GM21528 (cell line): Measurements from ENCODE around the gene KIAA0319L.
"Not testable (repeated sequence)": the region's sequence is repeated elsewhere in the genome, so short reads cannot be mapped to it uniquely, and the experiment has no call there.

Source experiments
- ATAC-seq: cut with Tn5 transposase; IDR thresholded peaks from one replicate; pipeline ENCODE4 v1.9.1; 2021; ENCODE audit warnings: mild to moderate bottlenecking, moderate library complexity; ENCODE audit not compliant: unreplicated experiment, low FRiP score

Gene KIAA0319L

DNA sequence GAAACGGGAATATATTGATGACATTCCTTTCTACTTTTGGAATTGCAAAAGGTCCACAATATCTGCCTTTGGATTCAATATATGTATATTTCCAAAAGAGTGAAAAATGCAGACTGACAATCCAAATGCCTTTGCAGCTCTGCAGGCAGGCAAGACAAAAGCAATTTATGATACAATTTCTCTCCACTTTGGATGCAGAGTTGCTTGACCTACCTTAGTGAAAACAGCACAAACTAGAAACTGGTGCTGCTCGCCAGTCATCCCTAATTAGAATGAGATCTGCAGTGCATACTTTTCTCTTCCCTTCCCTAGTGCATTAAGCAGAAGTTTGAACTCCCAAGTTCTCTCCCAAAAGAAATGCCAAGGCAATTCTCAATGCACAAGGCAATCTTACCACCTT lies 56.8 kb downstream of the KIAA0319L start:
- no peak for ATAC-seq

DNA sequence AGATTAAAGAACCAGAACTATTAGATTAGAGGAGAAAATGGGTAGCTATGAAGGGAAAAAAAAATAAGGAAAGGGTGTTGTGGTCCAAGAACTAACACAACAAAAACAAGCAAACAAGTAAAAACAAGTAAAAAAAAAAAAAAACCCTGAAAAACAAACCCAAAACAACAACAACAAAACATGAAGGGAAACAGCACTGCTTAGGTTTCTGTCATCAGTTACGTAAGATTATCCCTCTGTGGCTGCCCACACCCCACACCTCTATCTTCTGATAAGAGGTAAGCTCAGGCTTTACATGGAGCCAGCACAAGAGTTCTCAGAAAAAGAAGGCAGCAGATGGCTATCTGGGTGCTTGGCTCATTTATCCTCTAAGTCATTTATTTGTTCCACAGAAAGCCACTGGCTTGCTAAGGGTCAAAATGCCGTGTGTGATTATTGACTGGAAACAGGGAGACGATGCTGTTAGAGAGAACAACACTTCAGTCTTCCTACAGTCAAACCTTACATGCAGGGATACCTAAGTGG lies 57.5 kb downstream of the KIAA0319L start:
- no peak for ATAC-seq

DNA sequence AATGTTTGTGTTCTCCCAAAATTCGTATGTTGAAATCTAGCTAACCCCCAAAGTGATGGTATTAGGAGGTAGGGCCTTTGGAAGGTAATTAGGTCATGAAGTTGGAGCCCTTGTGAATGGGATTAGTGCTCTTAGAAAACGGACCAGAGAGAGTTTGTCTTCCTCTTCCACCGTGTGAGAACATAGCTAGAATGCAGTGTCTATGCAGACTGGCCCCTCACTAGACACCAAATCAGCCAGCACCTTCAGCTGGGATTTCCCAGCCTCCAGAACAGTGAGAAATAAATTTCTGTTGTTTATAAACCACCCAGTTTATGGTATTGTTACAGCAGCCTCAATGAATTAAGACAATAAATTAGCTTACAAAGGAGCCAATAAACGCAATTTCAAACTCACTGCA lies 58.0 kb downstream of the KIAA0319L start:
- ATAC-seq = no peak

DNA sequence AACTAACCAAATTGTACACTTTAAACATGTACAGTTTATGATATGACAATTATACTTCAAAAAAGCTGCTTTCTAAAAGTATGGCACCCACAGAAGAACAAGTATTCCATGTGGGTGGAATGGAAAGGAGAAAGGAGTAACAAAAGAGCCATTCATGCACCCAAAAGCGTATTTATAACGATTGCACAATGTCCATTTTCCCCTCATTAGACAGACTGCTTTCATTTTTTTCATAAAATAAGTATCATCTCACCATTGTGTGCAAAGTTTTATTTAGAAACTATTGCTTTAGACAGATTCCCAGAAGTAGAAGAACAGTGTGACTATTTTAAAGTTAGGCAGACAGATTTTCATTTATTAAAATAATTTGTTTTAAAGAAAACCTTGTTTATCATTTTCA lies 59.6 kb downstream of the KIAA0319L start:
- ATAC-seq = no peak

DNA sequence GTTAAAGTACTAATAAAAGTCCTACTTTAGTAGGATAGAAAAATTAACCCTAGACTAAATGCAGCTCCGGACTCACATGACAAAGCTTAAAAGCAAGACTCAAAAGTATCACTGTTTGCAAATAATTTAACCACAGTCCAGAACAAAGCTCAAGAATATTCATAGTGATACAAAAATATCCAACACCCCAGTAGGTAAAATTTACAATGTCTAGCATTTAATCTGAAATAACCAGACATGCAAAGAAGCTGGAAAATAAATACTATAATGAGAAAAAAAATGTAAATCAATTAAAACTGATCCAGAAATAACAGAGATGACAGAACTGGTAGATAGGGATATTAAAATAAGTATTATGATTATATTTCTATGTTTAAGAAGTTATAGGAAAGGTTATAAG lies 67.0 kb downstream of the KIAA0319L start:
- ATAC-seq = no peak

DNA sequence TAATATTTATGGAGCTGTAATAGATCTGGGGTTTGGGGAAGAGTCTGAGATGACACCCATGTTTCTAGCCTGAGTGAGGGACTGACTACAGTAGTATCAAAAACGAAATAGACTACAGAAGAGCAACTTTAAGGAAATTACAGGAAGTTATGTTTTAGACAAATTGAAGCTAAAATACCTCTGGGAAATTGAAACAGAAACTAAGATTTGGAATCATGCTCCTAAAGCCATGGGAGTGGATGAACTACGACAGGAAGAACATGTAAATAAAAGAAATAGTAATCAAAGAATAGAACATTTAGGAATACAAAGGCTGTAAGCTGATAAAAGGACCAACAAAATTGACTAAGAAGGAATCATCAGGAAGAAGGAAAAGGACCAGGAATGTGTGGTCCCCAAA lies 68.9 kb downstream of the KIAA0319L start:
- no peak for ATAC-seq

DNA sequence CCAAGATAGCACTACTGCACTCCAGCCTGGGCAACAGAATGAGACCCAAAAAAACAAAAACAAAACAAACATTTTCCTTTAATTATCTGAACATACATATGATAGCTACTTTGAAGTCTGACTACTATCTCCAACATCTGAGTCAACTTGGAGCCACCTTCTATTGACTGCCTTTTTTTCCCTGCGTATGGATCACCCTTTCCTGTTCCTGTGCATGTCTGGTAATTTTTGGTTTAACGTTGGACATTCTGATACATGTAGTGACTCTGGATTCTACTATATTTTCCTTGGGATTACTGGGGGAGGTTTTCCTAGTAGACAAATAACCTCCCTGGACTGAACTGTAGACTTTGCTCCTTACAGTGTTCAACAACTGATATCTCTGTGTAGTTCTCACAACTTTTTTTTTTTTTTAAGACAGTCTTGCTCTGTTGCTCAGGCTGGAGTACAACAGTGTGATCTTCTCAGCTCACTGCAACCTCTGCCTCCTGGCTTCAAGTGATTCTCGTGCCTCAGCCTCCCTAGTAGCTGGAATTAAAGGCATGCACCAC lies 70.3 kb downstream of the KIAA0319L start:
- no peak for ATAC-seq

DNA sequence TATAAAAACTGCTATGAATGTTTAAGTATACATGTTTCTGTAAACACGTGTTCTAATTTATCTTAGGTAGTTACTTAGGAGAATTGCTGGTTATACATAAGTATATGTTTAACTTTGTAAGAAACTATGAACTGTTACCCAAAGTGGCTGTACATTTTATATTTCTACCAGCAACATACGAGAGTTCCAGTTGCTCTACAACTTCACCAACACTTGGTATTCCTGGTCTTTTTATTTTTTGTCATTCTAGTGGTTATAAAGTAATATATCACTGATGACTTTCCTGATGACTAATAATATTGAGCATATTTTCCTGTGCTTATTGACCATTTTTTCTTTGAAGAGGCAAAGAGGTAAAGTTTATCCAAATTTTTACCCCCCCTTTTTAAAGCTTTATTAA lies 76.0 kb downstream of the KIAA0319L start:
- ATAC-seq = no peak

DNA sequence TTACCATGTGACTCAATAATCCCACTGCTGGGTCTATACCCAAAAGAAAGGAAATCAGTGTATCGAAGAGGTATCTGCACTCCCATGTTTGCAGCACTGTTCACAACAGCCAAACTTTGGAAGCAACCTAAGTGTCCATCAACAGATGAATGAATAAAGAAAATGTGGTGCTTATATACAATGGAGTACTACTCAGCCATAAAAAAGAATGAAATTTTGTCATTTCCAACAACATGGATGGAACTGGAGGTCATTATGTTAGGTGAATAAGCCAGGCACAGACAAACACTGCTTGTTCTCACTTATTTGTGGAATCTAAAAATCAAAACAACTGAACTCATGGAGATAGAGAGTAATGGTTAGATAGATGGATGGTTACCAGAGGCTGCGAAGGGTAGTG lies 79.3 kb downstream of the KIAA0319L start:
- no peak for ATAC-seq

DNA sequence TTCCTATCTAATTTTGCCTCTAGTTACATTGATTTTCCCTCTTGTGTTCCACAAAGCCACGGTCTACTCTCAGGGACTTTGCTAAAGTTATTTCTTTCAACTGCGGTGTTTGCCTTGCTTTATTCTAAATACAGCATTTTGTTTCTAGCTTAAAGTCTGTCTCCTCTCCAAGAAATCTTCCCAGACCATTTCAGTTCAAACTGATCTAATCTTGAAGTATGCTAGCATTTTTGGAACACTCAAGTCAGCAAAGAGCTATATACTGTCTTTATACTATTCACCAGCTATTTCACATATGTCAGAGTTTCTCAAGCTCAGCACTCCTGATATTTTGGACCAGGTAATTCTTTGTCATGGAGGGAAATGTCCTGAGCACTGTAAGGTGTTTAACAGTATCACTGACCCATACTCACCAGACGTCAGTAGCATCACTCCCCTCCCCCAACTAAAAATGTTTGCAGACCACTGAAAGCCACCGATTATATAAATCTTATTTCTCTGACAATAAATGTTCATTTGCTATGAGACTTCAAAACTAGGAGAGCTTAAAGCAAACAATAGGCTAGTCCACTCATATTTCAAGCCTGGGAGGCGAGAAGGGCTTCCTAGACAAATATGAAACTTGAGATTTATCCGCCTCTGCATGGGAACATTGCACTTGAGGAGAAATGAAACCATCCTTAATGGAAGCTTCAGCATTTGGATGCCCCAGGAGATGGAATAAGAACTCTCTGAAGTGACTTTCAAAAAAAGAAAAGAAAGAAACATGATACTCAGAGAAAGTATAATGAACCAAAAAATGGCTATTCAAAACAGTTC lies 81.1 kb downstream of the KIAA0319L start:
- ATAC-seq = no peak

DNA sequence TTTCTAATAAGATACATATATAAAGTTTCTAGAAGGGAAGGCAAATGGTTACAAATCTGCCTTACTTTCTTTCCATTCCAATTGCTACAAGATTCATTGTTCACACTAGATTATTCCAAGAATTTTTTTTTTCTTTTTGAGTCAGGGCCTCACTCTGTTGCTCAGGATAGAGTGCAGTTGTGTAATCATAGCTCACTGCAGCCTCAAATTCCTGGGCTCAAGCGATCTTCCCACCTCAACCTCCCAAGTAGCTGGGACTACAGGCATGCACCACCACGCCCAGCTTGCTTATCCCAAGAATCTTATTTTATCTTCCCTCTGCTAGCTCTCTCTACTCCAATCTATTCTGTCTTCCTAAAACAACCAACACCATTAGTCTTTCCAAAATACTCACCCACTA lies 81.8 kb downstream of the KIAA0319L start:
- no peak for ATAC-seq

DNA sequence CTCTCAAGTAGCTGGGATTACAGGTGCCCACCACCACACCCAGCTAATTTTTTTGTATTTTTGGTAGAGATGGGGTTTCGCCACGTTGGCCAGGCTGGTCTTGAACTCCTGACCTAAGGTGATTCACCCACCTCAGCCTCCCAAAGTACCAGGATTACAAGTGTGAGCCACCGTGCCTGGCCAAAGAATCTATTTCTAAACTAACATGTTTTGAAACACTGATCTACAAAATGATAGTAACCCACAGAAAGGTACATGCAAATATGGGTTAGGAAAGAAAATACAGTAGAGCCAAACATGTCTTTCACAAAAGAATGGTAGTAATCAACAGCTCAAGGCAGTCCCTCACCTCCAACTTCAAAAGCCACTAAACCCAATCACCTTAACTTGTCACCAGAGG lies 84.0 kb downstream of the KIAA0319L start:
- ATAC-seq = not testable (repeated sequence)

DNA sequence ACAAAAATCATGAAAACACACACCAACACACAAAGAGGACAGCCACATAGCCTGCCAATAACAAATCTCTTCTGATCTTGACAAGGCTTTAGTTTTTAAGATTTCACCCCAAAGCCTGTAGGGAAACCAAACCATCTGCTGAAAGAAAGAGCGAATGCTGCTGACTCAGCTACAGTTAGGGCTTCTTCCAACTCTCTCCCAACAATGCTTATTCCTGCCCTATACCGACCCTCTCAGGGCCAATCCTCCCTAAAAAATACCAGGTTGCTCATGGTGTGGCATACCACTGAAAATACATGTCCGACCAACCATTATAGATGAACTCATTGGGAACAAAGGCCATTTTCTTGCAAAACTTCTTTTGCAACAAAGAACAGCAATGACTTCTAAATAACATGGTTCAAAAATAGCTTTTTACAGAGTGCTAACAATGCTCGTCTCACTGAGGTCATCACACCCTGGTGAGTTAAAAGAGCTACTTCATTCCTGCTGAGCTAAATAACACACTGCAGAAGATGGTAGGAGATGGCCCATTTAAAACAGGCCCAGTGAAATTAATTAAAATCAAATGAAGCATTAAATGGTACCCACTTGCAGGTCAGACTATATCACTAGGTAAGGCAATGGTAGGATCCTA lies 86.1 kb downstream of the KIAA0319L start:
- ATAC-seq = no peak

DNA sequence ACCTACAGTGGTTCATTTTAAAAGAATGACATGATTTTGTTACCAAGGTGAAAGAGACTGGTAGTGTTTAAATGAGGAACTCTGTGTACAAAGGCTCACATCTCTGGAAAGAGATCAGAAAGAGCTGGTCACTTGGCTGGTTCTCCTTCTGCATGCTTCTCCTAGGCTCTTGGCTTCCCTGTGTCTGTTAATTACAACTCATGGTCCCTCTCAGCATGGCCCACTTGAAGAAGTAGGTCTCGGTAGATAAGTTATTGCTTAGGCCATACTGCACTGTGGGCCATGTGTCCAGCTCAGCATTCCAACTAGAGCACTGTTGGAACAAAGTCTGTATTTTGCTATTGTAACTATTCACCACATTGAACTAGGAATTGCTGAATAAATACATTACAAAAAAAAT lies 91.1 kb downstream of the KIAA0319L start:
- ATAC-seq = no peak

DNA sequence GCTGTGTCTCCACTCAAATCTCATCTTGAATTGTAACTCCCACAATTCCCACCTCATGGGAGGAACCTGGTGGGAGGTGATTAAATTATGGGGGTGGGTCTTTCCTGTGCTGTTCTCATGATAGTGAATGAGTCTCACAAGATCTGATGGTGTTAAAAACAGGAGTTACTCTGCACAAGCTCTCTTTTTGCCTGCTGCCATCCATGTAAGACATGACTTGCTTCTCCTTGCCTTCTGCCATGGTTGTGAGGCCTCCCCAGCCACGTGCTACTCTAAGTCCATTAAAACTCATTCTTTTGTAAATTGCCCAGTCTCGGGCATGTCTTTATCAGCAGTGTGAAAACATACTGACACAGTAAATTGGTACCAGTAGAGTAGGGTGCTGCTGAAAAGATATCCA lies 93.5 kb downstream of the KIAA0319L start:
- ATAC-seq = not testable (repeated sequence)

DNA sequence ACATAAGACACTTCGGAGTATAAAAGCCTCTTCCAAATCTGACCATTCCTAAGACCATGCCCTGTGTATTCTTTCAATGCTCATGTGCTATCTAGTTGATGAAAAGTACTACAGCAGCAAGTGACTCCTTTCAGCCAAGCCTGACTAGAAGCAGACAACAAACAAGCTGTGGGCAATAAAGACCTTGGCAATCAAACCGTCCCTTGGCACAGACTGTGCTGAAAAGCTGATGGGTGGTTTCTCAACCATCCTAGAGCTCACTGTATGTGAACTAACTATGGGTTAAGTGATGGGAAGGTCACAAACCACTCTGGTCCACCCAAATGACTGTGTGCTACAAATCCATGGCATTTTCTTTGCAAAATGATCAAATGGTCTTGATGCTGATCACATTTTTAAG lies 94.0 kb downstream of the KIAA0319L start:
- ATAC-seq = no peak

DNA sequence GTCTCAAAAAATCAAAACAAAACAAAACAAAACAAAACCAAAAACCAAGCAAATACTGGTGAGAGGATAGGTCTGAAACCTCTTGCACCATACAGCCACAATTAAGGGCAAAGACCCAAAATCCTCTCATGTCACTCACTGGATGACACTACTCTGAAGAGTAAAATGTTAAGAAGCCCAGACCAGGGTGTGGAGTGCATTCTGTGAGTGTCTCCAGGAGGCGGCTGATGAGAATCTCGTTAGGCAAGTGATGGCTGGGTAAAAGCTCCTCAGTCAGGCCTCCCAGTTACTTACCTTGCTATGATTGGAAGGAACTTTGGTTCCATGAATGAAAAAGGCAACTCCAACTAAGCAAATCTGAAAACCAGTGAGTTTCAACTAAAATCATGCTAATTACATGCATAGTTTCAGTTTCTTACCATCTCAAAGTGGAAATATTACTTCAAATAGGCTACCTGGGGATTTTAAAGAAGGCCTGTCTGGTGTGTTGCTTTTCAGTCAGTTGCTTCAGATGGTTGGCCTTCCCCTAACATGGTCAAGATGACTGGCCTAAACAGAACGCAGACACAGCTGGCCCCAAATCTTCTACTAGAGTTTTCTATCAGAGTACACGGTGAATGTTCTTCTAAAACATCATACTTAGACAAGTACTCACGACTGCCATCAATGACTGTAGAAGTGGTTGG lies 95.1 kb downstream of the KIAA0319L start:
- ATAC-seq = no peak

DNA sequence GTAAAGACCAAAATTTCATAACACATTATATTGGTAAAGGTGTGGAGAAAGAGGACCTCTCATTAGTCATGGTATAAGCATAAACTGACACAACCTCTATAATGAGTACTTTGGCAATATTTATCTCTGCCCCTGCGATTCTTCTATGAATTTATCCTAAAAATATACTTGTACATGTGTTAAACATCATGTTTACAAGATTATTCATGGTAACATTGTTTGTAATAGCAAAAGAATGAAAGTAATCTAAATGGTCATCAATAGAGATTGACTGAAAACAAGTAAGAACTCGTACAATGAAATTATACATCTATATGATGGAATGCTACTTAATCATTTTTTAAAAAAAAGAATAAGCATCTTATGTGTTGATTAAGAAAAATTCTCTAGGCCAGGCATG lies 96.4 kb downstream of the KIAA0319L start:
- no peak for ATAC-seq

DNA sequence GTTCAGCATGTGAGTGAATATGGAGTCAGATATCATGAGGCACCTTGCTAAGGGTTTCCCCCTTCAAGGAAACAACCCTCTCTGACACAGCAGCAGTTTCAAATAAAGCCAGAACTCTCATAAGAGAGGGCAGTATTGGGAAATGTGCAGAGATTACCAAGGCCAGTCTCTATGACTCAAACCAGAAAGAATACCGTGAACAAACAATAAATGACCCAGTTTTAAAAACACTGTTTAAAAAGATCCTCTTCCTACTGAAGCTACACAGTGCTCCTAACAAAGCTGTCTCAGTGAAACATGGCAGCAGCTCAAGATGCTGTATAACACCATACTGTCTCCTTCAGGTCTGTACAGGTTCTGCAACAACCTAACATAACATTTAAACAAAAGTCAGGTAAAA lies 102.6 kb downstream of the KIAA0319L start:
- ATAC-seq = no peak

DNA sequence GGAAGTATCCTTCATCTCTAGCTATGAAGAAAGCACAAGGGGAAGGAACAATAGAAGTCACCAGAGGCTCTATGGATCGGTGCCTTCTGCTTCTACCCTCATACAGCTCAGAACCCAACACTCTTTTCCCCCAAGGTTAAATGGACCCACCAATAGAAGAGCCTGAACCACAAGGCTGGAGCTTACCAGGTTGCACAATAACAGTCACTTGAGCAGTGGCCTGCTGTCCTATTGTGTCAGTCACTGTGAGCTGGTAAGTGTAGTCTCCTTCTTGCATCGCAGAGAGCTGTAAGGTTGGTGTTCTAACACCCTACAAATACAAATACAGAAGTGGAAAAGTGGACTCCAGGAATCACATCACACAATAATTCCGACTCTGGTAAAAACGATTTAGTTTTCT lies 103.0 kb downstream of the KIAA0319L start:
- ATAC-seq = no peak

DNA sequence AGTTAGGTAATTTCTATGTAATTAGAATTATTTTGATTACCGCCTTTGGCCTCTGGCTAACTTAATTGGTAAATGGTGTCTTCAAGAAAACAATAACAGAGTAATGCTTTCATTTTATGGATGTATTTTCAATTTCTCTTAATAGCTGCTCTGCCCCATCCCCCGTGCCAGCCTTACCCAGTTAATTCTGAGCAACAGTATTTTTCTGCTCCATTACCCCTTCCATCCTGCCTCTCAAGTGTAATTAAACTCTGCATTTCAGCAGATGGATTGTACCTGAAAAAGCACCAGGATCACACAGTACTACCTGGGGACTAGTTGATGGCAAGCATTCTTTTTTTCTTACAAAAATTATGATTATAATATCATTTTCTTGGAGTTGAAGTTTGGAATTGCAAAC lies 104.2 kb downstream of the KIAA0319L start:
- ATAC-seq = no peak
